ENCODE measurements around the gene SUSD1. TPM values are rescaled to one million over a fixed set of nuclear protein-coding genes. Genes with fewer than 3 reads are reported as not detected.

Gene SUSD1
- total and polyA plus RNA-seq, 2 donors from 2014 or later: 11.0 to 19.8 TPM

DNA sequence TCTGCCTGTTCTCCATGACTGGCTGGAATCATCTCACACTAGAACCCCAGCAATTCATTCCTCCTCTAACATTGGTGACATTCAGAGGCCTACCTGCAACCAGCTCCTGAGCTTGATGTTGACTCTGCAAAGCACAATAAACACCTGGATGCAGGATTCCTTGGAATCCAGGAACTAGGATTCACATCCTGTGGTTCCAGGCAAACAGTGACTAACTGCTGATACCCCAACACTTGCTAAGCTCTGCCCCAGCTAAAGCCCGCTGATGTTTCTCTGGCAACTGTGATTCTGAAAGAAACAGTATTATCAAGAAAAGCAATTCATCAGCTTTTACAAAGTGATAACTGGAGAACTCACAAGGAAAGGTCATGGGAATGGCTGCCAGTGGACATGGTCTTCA is 29.2 kb downstream of the SUSD1 start:
- intact Hi-C loops (cut with DNase I): no loop called here
- H3K9ac ChIP-seq (ENCODE audit: low read length in 3 of 3): no peak overlapping the region
- no peak overlapping the region for H3K4me3 ChIP-seq (ENCODE audit: low read length in 3 of 3)
- H3K27ac ChIP-seq (ENCODE audit: low read depth in 2 of 2, low read length in 2 of 2): no peak overlapping the region
- no peaks in the 10 kb centered on the region for H3K4me1 ChIP-seq (ENCODE audit: control insufficient read depth in 2 of 3, insufficient read depth in 2 of 3, low read depth in 1 of 3, low read length in 3 of 3)
- no peaks in the 10 kb centered on the region for H3K9me3 ChIP-seq (ENCODE audit: control insufficient read depth in 2 of 3, insufficient read depth in 1 of 3, low read length in 3 of 3)
- TF ChIP-seq CTCF (IDR thresholded peaks at IDR 0.05; ENCODE audit: borderline replicate concordance, extremely low read depth, insufficient read depth): no peak
- peaks cover 0 to 2% (median 2%) of the 10 kb centered on the region in 3 donors for H3K36me3 ChIP-seq (ENCODE audit: control insufficient read depth in 2 of 3, insufficient read depth in 3 of 3, low read length in 3 of 3)
- H3K27me3 ChIP-seq (ENCODE audit: control insufficient read depth, insufficient read depth, low read length): no peaks in the 10 kb centered on the region
- DNase-seq (no peak), FAIRE-seq (no peak)

DNA sequence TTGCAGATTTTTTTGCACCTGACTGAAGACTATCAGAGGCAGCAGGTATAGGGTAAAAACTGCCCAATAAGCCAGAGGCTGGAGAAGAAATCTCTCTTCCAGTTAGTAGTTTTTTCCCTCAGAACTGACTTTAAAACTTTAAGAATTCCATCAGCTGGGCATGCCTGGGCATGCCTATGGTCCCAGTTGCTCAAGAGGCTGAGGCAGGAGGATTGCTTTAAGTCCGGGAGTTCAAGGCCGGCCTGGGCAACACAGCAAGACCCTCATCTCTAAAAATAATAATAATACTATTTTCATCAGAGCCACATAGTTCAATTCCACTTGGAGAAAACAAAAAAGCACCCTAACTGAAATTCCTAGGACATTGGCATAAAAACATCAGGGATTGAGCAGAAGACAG is 30.3 kb downstream of the SUSD1 start:
- DNase-seq (no peak), FAIRE-seq (no peak)
- Histone ChIP-seq H3K36me3 (ENCODE audit: control insufficient read depth in 2 of 3, insufficient read depth in 3 of 3, low read length in 3 of 3) (peaks cover 0 to 4% (median 2%) of the 10 kb centered on the region in 3 donors), H3K9me3 (ENCODE audit: control insufficient read depth in 2 of 3, insufficient read depth in 1 of 3, low read length in 3 of 3) (no peaks in the 10 kb centered on the region), H3K27me3 (ENCODE audit: control insufficient read depth, insufficient read depth, low read length) (no peaks in the 10 kb centered on the region), H3K27ac (ENCODE audit: low read depth in 2 of 2, low read length in 2 of 2) (no peak overlapping the region), H3K4me3 (ENCODE audit: low read length in 3 of 3) (no peak overlapping the region), H3K9ac (ENCODE audit: low read length in 3 of 3) (no peak overlapping the region), H3K4me1 (ENCODE audit: control insufficient read depth in 2 of 3, insufficient read depth in 2 of 3, low read depth in 1 of 3, low read length in 3 of 3) (no peaks in the 10 kb centered on the region)
- intact Hi-C loops (cut with DNase I): no loop called here
- TF ChIP-seq CTCF (IDR thresholded peaks at IDR 0.05; ENCODE audit: borderline replicate concordance, extremely low read depth, insufficient read depth): no peak

- Histone ChIP-seq H3K4me1 (ENCODE audit: control insufficient read depth in 2 of 3, insufficient read depth in 2 of 3, low read depth in 1 of 3, low read length in 3 of 3) (peaks cover 0 to 2% (median 0%) of the 10 kb centered on the region in 3 donors), H3K27me3 (ENCODE audit: control insufficient read depth, insufficient read depth, low read length) (no peaks in the 10 kb centered on the region), H3K4me3 (ENCODE audit: low read length in 3 of 3) (no peak overlapping the region), H3K9ac (ENCODE audit: low read length in 3 of 3) (no peak overlapping the region), H3K36me3 (ENCODE audit: control insufficient read depth in 2 of 3, insufficient read depth in 3 of 3, low read length in 3 of 3) (peaks cover 0 to 6% (median 2%) of the 10 kb centered on the region in 3 donors), H3K9me3 (ENCODE audit: control insufficient read depth in 2 of 3, insufficient read depth in 1 of 3, low read length in 3 of 3) (no peaks in the 10 kb centered on the region), H3K27ac (ENCODE audit: low read depth in 2 of 2, low read length in 2 of 2) (no peak overlapping the region)
- no peak for FAIRE-seq
- TF ChIP-seq CTCF (IDR thresholded peaks at IDR 0.05; ENCODE audit: borderline replicate concordance, extremely low read depth, insufficient read depth): no peak
- no peak for DNase-seq
- intact Hi-C loops (cut with DNase I): no loop called here
Observed at GRCh38 chr9:112142420-112142819, 32.7 kb downstream of the SUSD1 start.

GRCh38 chr9:112140936-112141335 is 34.2 kb downstream of the SUSD1 start:
- DNase-seq (no peak), FAIRE-seq (no peak)
- no peak for TF ChIP-seq CTCF (IDR thresholded peaks at IDR 0.05; ENCODE audit: borderline replicate concordance, extremely low read depth, insufficient read depth)
- no peaks in the 10 kb centered on the region for H3K9me3 ChIP-seq (ENCODE audit: control insufficient read depth in 2 of 3, insufficient read depth in 1 of 3, low read length in 3 of 3)
- intact Hi-C loops (cut with DNase I): no loop called here
- no peak overlapping the region for H3K4me3 ChIP-seq (ENCODE audit: low read length in 3 of 3)
- no peak overlapping the region for H3K9ac ChIP-seq (ENCODE audit: low read length in 3 of 3)
- peaks cover 0 to 6% (median 2%) of the 10 kb centered on the region in 3 donors for H3K36me3 ChIP-seq (ENCODE audit: control insufficient read depth in 2 of 3, insufficient read depth in 3 of 3, low read length in 3 of 3)
- H3K27ac ChIP-seq (ENCODE audit: low read depth in 2 of 2, low read length in 2 of 2): no peak overlapping the region
- peaks cover 0 to 3% (median 3%) of the 10 kb centered on the region in 3 donors for H3K4me1 ChIP-seq (ENCODE audit: control insufficient read depth in 2 of 3, insufficient read depth in 2 of 3, low read depth in 1 of 3, low read length in 3 of 3)
- H3K27me3 ChIP-seq (ENCODE audit: control insufficient read depth, insufficient read depth, low read length): no peaks in the 10 kb centered on the region

All from kidney (tissue), 14 donors.